SHP77 (cell line): ENCODE results near the gene SMARCA4.
"Not testable (repeated sequence)": the region's sequence is repeated elsewhere in the genome, so short reads cannot be mapped to it uniquely, and the experiment has no call there.

Source experiments
- DNase-seq, 2 experiments: peaks; one replicate each; lab custom pipeline; 2025; lab: John Stamatoyannopoulos, UW

Gene SMARCA4

DNA sequence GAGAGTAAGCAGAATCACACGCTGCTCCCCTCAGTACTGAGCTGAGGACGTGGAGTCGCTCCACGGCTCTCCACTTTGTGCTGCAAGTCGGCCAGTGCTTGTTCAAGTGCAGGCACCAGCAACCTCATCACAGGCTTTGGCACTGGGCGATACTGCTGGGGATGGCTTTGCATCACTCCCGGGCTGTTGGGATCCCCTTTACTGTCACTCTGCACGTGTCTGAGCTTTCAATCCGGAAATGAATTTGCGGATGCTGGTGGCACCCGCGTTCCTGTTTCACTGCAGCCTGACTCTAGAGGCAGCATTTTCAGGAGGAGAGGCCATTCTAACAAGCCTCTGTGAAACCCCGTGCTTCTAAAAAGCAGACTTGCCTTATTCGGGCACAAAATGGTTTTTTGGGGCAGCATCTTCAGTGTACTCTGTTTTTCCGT, 19.1 kb downstream of the SMARCA4 start:
- no peak for DNase-seq

DNA sequence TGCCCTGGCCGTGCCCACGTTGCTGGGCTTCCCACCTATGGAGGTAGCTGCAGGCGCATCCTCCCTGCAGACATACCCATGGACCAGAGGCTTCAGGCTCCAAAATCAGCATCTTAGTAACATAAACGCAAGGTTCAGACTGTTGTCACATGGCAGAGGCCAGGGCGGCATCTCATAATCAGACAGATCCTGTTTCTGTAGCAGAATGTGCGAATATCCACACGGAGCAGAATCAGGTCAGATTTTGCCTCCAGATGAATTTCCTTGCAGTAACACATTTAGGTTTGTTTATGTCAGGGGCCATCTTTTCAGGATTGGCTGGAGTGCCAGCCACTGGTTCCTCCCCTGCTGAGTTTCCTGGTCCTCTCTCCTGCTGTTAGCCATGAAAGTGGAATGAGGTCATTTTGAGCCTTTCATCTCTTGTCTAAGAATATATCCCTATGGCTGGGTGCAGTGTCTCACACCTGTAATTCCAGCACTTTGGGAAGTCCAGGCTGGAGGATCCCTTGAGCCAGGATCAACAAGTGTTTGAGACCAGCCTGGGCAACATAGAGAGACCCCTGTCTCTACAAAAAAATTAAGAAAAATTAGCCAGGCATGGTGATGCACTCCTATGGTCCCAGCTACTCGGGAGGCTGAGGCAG, 20.5 kb downstream of the SMARCA4 start:
- DNase-seq: no peak

DNA sequence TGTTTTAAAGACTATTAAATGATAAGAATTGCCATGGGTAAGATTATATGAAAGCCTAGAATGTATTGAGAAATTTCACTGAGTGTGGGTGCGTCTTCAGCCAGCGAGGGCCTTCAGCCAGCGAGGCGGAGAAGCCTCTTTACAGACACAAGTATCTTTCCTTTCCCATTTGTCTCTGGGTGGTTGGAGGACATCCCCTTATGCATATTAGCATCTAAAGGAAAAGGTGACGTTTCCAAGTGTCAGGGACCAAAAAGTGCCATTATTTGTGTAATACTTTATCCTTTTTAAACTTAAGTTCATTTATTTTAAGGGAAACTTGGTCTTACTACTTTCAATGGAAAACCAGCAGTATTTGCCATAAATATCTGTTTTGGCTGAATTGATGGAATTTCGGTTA, 22.2 kb downstream of the SMARCA4 start:
- no peak for DNase-seq

DNA sequence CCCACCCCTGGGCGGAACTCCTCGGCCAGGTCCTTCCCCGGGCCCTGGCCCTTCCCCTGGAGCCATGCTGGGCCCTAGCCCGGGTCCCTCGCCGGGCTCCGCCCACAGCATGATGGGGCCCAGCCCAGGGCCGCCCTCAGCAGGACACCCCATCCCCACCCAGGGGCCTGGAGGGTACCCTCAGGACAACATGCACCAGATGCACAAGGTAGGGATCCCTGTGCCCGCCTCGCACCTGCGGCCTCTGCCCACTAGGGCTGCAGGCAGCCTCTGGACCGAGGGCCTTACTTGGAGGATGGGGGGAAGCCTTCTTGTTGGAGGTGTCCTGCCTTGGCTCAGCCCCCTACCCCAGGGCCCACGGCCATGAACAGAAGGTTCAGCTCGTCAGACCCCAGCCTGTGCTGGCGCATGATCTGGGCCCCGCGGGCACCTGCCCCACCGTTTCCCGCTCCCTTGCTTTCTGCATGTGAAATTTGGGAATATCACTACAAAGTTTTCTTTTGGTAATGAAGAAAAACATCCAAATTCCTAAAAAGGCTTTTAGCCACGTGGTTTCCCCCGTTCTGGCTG, 23.4 kb downstream of the SMARCA4 start:
- no peak for DNase-seq

DNA sequence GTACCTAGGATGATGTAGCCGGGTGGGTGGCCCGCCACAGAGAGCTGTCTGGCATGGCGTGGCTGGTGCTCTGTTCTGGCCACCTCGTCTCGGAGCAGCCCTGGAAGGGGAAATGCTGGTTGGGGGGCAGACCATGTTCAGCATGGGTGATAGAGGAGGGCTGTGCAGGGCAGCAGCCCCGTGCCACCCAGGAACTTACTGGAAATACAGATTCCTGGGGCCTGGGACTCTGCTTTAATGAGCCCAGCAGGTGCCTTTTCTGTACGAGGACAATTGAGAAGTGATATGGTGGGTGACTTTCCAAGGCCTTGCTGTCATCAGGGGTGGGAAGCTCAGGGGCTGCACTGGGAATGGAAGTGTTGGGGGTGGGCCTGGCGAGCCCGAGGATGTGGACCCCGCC, 24.7 kb downstream of the SMARCA4 start:
- no peak for DNase-seq

DNA sequence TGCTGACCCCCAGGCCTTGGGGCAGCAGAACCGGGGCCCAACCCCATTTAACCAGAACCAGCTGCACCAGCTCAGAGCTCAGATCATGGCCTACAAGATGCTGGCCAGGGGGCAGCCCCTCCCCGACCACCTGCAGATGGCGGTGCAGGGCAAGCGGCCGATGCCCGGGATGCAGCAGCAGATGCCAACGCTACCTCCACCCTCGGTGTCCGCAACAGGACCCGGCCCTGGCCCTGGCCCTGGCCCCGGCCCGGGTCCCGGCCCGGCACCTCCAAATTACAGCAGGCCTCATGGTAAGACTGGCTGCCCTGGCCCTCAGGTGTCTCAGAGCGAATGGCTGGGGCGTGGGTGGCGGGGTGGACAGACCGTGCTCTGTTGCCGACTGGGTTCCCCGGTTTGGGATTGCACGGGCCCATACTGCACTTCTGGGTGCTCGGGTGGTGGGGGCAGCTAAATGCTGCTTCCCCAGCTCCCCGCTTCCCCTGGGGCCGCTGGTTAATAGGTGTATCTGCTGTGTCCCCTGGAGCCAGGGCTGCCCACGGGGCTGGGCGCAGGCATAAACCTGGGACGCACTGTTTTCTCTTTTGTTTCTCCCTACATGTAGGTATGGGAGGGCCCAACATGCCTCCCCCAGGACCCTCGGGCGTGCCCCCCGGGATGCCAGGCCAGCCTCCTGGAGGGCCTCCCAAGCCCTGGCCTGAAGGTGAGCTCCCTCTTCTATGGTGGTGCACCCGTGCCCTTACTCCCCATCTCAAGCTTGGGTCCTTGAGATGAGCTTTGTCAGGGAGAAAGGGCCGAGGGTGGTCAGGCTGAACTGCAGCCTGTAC, 25.7 kb downstream of the SMARCA4 start:
- no peak for DNase-seq

DNA sequence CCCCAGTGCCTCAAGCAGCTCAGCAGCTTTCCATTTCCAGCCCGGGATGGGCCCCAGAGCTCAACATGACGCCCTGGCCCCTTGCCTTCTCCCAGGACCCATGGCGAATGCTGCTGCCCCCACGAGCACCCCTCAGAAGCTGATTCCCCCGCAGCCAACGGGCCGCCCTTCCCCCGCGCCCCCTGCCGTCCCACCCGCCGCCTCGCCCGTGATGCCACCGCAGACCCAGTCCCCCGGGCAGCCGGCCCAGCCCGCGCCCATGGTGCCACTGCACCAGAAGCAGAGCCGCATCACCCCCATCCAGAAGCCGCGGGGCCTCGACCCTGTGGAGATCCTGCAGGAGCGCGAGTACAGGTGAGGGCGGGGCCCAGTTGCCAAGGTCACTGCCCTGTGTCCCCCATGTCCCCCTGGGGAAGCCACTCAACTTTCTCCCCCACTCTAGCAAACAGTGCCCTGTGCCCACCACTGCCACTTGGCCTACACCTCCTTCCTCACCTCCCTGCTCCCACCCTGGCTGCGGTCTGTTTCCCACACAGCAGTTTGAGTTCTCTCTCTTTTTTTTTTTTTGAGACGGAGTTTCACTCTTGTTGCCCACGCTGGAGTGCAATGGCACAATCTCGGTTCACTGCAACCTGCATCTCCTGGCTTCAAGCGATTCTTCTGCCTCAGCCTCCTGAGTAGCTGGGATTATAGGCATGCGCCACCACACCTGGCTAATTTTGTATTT, 26.9 kb downstream of the SMARCA4 start:
- no peak for DNase-seq

DNA sequence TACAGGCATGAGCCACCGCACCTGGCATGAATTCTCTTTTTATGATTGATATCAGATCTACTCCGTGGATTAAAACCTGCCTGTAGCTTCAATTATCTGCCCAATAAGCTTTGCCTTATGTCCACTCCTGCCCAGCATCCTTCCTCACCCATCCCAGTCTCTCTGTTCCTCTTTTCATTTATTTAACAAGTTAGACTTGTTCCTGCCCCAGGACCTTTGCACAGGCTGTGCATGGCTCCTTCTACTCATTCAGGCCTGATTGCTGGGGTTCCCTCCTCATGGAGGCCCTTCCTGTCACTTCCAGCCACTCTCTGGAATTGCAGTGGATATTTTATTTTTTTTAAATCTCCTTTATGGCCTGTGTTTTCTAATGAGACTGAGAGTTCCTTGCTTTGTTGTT, 27.6 kb downstream of the SMARCA4 start:
- DNase-seq: no peak

DNA sequence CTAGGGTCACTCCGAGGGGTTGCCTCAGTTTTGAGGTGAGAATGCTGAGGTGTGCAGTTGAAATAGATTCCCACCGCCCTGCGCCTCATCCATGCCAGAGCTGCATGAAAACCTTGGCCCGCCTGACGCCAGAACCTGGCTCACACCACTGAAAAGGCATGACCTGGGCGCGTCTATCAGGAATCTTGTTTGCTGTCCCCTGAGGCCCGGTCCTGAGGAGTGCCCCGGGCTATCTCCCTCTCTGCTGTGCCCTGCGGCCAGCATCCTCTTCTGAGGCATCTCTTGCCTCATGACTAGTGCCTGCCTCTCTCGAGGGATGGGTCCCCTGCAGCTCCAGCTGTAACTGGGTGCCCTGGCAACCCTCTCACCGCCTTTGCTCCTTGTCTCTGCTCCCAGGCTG, 28.1 kb downstream of the SMARCA4 start:
- no peak for DNase-seq

DNA sequence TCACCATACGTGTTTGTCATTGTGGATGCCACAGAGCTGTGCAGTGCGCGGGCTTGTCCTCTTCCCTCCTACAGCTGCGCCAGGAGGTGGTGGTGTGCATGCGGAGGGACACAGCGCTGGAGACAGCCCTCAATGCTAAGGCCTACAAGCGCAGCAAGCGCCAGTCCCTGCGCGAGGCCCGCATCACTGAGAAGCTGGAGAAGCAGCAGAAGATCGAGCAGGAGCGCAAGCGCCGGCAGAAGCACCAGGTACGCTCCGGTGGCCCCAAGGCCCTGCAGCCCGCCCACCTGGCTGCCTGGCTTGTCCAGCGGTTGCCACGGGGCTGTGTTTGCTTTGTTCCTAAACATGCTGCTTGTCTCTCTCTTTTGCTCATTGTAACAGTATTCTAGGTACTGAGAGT, 30.2 kb downstream of the SMARCA4 start:
- DNase-seq: no peak

DNA sequence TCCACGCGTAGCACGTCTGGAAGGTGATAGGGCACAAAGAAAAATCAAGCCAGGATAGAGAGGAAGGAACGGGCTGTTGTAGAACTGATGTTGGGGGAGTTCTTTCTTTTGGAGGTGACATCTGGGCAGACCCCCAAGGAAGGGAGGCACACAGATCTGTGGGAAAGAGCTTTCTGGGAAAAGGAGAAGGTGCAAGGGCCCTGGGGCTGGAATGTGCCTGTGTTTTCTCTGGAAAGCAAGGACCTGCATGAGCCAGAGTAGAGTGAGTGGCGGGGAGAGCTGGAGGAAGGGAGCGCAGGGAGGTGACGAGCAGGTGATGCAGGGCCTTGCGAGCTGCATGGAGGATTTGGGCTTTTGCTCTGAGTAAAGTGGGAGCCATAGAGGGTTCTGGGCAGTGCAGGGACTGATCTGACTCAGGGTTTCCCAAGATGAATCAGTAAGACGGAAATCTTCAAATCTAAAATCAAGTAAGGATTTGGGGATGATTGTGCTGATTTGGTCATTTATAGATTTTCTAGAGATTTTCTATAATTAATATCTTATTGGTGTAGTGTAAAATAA, 30.8 kb downstream of the SMARCA4 start:
- no peak for DNase-seq

DNA sequence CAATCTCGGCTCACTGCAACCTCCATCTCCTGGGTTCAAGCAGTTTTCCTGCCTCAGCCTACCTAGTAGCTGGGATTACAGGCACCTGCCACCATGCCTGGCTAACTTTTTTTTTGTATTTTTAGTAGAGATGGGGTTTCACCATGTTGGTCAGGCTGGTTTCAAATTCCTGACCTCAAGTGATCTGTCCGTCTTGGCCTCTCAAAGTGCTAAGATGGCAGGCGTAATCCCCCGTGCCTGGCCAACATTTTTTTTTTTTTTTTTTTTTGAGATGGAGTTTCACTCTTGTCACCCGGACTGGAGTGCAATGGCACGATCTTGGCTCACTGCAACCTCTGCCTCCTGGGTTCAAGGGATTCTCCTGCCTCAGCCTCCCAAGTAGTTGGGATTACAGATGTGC, 31.3 kb downstream of the SMARCA4 start:
- DNase-seq: not testable (repeated sequence)

DNA sequence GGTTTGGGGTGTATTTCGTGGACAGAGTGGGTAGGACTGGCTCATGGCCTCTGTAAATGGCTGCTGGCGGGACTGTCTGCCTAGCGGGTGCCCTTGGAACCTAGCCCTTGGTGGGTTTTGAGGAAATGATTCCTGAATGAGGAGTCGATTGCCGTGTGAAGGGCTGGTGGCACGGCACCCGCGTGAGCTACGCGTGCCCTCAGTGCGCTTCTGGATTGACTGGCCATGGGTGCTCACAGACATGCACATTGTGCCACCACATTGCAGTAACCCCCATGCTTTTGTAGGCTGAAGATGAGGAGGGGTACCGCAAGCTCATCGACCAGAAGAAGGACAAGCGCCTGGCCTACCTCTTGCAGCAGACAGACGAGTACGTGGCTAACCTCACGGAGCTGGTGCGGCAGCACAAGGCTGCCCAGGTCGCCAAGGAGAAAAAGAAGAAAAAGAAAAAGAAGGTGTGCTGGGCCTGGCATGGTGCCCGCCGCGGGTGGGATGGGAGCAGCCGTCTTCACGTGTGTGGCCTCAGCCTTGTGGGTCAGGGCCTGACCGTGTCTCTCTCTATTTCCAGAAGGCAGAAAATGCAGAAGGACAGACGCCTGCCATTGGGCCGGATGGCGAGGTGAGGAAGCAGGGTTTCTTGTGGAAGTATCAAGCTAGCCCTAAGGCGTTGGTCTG, 35.2 kb downstream of the SMARCA4 start:
- DNase-seq: no peak

DNA sequence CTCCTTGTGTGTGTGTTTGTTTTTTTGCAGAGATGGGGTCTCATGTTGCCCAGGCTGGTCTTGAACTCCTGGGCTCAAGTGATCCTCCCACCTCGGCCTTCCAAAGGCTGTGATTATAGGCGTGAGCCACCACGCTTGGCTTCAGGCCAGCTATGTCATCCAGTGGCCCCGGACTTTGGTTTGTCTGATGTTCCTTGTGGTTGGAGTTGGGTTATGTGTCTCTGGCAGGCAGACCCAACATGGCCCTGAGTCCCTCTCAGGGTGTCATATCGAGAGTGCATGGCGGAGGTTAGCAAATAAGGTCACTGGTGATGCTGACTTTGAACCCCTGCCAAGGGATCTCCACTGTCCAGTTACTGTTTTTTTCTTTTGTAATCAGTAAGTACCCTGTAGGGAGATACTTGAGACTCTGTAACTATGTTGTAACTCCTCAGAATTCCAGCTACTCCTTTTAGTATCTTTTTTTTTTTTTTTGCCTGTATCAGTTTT, 37.3 kb downstream of the SMARCA4 start:
- DNase-seq: no peak

DNA sequence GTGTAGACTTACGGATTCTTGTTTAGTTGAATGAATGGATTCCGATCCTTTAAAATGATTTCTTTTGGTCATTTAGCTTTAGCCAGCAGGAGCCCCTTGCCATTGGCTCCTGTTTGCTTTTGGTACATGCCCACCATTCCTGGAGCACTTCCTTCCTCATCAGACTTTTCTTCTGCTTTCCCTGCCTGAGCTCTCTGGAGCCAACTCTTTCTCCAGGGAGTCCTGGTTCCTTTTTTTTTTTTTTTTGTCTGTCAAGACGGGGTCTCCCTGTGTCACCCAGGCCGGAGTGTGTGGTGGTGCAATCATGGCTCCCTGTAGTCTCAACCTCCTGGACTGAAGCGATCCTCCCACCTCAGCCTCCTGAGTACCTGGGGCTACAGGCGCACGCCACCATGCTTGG, 37.8 kb downstream of the SMARCA4 start:
- no peak for DNase-seq

DNA sequence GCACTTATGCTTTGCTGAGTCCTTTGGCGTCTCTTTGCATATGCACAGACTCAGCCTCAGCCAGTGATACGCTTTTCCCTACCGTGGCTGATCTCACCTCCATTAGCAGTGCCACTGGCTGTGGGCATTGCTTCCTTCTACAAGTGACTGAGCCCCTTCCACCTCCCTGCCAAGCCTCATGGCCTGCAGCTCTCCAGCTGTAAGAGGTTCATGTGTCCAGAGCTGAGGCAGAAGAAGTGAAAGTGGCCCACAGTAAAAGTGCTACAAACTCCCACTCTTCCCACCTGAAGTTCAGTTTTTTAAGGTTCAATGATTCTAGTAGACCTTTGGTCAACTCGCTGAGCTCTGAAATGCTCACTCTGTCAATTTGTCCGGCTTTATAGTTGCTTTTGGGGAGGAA, 44.7 kb downstream of the SMARCA4 start:
- no peak for DNase-seq

DNA sequence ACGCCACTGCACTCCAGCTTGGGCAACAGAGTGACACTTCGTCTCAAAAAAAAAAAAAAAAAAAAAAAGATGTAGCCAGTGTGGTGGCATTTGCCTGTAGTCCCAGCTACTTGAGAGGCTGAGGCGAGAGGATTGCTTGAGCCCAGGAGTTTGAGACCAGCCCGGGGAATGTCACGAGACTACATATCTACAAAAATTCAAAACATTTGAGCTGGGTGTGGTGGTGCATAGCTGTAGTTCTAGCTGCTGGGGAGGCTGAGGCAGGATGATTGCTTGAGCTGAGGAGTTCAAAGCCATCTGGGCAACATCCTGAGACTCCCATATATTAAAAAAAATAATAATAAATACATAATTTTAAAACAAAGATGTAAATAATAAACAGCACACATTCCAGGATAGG, 46.6 kb downstream of the SMARCA4 start:
- DNase-seq: no peak

DNA sequence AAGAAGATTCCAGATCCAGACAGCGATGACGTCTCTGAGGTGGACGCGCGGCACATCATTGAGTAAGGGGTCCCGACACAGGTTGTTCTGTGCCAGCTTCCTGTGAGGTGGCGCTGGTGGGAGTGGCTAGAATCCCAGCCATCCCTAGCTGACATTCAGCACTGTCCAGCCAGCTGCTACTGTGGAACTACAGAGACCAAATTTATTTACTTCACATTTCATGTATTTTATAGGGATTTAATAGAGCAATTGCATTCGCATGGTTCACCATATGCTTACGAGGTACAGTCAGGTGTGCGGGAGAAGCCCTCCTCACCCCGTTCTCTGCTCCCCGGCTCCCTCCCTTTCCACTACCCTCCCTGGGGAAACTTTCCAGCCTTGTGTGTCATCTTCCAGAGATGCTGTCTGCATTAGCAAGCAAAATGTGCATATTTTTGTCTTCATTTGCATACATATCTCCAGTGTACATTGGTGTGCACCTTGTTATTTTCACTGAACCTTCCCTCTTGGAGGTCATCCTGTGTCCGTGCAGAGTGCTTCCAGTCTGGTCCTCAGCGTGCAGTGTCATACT, 47.2 kb downstream of the SMARCA4 start:
- DNase-seq: no peak

DNA sequence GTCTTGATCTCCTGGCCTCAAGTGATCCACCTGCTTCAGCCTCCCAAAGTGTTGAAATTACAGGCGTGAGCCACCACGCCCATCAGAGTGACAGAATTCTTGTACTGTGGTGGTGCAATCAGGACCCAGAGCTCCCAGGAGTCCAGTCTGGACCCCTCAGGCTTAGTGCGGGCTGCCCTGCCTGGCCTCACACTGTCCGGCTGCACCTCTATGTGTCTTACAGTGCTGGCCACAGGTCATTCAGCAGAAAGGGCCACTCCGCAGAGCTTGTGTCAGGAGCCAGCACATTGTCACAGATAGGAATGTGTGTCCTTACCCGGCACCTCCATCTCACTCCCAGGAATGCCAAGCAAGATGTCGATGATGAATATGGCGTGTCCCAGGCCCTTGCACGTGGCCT, 49.2 kb downstream of the SMARCA4 start:
- DNase-seq: no peak

DNA sequence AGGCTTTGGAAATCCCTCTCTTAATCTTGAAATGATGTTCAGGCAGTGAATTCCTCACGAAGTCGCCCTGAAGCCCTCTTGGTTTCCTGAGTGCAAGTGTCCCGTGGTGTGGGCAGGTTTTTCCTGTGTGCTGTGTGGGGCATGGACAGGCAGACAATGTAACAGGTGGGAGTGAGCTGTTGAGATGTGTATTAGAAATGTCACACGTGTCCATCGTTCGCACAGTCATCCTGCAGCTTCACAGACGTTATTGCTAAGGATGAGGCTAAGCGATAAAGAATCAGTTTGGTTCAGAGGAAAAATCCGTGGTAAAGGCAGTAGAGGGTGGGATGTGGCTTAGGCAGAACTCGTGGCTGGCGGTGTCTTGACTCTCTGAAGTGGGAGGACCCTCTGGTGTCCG, 51.7 kb downstream of the SMARCA4 start:
- DNase-seq: no peak

DNA sequence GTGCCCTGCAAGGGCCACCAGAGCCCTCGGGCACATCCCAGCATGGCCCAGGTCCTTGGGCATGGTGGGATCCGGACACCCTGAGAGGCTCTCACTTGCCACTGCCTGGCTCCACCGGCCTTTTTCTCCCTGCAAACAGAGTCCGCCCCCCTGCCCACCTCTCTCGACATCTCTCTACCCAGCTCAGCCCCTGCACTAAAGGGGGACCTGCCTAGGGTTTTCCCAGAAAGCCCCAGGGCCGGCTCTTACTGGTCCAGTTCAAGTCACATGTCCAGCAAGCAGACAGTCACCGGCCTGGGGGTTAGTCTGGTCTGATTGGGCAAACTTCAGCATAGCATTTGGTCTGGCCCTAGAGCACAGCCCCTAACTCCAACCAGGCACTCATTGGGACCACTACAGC, 52.9 kb downstream of the SMARCA4 start:
- DNase-seq: no peak
